ENCODE results near the gene BPNT1. TPM values are rescaled to one million over a fixed set of nuclear protein-coding genes. Genes with fewer than 3 reads are reported as not detected.

The BPNT1 gene
- total RNA-seq, 1 experiment from 2014 or later: 13.6 TPM

- H3K9me3 ChIP-seq (ENCODE audit: control insufficient read depth, low read depth, low read length): no peaks in the 10 kb centered on the region
Observed at GRCh38 chr1:220084460-220084859, 5.1 kb downstream of the BPNT1 start.

More at GRCh38 chr1:220084460-220084859, 5.1 kb downstream of the BPNT1 start:
- Histone ChIP-seq H3K4me1 (ENCODE audit: insufficient read depth, low read length) (no peaks in the 10 kb centered on the region), H2BK12ac (ENCODE audit: insufficient read length, low read depth, low read length) (no peak overlapping the region), H3K27me3 (ENCODE audit: insufficient read depth, low read length) (no peaks in the 10 kb centered on the region), H2BK20ac (ENCODE audit: low read depth, low read length, poor library complexity, severe bottlenecking) (no peak overlapping the region), H3K18ac (ENCODE audit: insufficient read length, low read depth, low read length) (no peak overlapping the region), H2BK120ac (ENCODE audit: low read depth, low read length, poor library complexity, severe bottlenecking) (no peak overlapping the region), H3K27ac (ENCODE audit: insufficient read length, low read depth, low read length) (no peak overlapping the region), H2AFZ (ENCODE audit: low read length) (no peak overlapping the region), H3K23ac (ENCODE audit: insufficient read length, low read depth, low read length) (no peak overlapping the region), H3K4me2 (ENCODE audit: insufficient read depth, insufficient read length, low read length) (no peak overlapping the region), H3K79me1 (ENCODE audit: insufficient read depth, low read depth, low read length, poor library complexity, severe bottlenecking) (no peaks in the 10 kb centered on the region), H3K4ac (ENCODE audit: low read depth, low read length) (no peak overlapping the region), H2BK5ac (ENCODE audit: insufficient read length, low read length) (no peak overlapping the region), H3T11ph (ENCODE audit: low read length) (no peak overlapping the region), H3K56ac (ENCODE audit: insufficient read length, low read depth, low read length) (no peak overlapping the region), H4K91ac (ENCODE audit: insufficient read length, low read depth, low read length) (no peak overlapping the region), H3K14ac (ENCODE audit: insufficient read depth, low read length) (no peak overlapping the region), H4K5ac (ENCODE audit: insufficient read length, low read depth, low read length) (no peak overlapping the region), H4K20me1 (ENCODE audit: control insufficient read depth, insufficient read depth, insufficient read length) (no peaks in the 10 kb centered on the region), H3K9ac (ENCODE audit: extremely low read depth, insufficient read length, low read length) (no peak overlapping the region), H2BK15ac (ENCODE audit: low read depth, low read length) (no peak overlapping the region), H4K8ac (replicated peaks; ENCODE audit: insufficient read length, low read depth, low read length) (no peak overlapping the region), H3K23me2 (ENCODE audit: insufficient read length, low read depth, low read length, poor library complexity, severe bottlenecking) (peaks cover 2% of the 10 kb centered on the region), H2AK5ac (ENCODE audit: insufficient read length, low read length) (no peak overlapping the region), H3K79me2 (ENCODE audit: insufficient read depth, low read length) (no peaks in the 10 kb centered on the region)
- H3K27ac Mint-ChIP-seq: no peak overlapping the region
- WGBS (ENCODE audit: extremely low coverage, insufficient read length, low lambda C conversion rate): no CpG with 5 or more reads among the region's 1 CpG
- DNase-seq: no peak
- no peaks in the 10 kb centered on the region for H3K9me3 Mint-ChIP-seq
- no peak overlapping the region for H3K4me3 Mint-ChIP-seq
- H3K4me1 Mint-ChIP-seq: peaks cover 0 to 6% of the 10 kb centered on the region in 2 experiments; a peak in 1 of 4 replicates
- no peaks in the 10 kb centered on the region for H3K27me3 Mint-ChIP-seq (ENCODE audit: low read depth)
- TF ChIP-seq CTCF (conservative IDR thresholded peaks at IDR 0.05): no peak
- peaks cover 0 to 2% (median 0%) of the 10 kb centered on the region in 3 experiments; a peak in 1 of 7 replicates for H3K36me3 Mint-ChIP-seq (ENCODE audit: insufficient read depth in 1 of 3, low read depth in 3 of 3)

All from H9 (cell line).